PFSK-1 (cell line): ENCODE data around the gene PTPRN2.

ENCODE experiments used
- FOXP2 ChIP-seq: optimal IDR thresholded peaks from 2 replicates; pipeline ENCODE3; 2011; ENCODE audit warnings: borderline replicate concordance, control low read depth, inconsistent platforms; ENCODE audit not compliant: insufficient read depth; ENCODE audit errors: extremely low read length, extremely low read depth
- POLR2AphosphoS5 ChIP-seq: IDR thresholded peaks from 2 replicates; pipeline ENCODE4 v1.6.1; 2012; ENCODE audit warnings: low read depth, mild to moderate bottlenecking, control low read depth, low read length, moderate library complexity
- REST ChIP-seq, 2 experiments: IDR thresholded peaks; 2 replicates each; pipeline versions ENCODE4 v1.6.1 to v1.8.0; 2011 to 2012; ENCODE audit warnings: low read depth in 2 of 2, low read length in 2 of 2, control low read depth in 1 of 2, inconsistent platforms in 1 of 2, mild to moderate bottlenecking in 1 of 2, moderate library complexity in 1 of 2; ENCODE audit not compliant: insufficient read depth in 1 of 2
- SIN3A ChIP-seq: IDR thresholded peaks from 2 replicates; pipeline ENCODE4 v1.6.1; 2012; ENCODE audit warnings: mild to moderate bottlenecking, low read length, moderate library complexity, borderline replicate concordance; ENCODE audit not compliant: insufficient read depth
- TAF1 ChIP-seq: IDR thresholded peaks from 2 replicates; pipeline ENCODE4 v1.6.1; 2012; ENCODE audit warnings: low read length, control low read depth, borderline replicate concordance; ENCODE audit not compliant: insufficient read depth

The PTPRN2 gene

DNA sequence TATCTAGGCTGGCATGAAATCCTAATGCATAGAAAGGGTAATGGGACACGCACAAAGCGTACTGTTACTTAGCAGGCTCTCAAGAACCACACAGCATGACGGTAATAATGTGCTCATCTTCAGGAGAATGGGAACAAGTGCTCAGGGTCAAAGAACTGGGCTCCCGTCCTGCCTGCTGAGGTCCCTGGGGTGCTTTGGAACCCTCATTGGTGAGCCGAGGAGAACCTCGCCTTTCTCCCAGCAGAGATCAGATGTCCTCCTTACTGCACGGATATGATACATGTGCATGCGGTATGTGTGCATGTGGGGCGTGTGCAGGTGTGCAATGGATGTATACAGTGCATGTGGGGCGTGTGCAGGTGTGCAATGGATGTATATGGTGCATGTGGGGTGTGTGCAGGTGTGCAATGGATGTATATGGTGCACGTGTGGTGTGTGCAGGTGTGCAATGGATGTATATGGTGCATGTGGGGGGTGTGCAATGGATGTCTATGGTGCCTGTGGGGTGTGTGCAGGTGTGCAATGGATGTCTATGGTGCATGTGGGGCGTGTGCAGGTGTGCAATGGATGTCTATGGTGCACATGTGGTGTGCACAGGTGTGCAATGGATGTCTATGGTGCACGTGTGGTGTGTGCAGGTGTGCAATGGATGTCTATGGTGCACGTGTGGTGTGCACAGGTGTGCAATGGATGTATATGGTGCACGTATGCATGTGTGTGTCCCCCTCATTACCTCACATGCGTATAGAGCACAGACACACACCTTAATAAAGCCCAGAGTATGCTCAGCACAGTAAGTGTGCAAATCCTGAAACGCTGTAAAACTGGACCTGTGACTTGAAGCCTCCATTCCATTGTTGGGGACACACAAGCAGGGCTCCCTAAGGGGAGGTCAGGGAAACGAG is 336.3 kb downstream of the PTPRN2 start:
- no peak for TF ChIP-seq TAF1
- no peak for TF ChIP-seq FOXP2
- no peak for TF ChIP-seq POLR2AphosphoS5
- no peak for TF ChIP-seq SIN3A
- TF ChIP-seq REST (IDR thresholded peaks at IDR 0.05; ENCODE audit: insufficient read depth in 1 of 2, low read depth in 2 of 2, low read length in 2 of 2), result no peak

GRCh38 chr7:158249692-158250091 is 337.9 kb downstream of the PTPRN2 start:
- no peak for TF ChIP-seq FOXP2
- no peak for TF ChIP-seq TAF1
- TF ChIP-seq POLR2AphosphoS5, result no peak
- TF ChIP-seq REST (IDR thresholded peaks at IDR 0.05; ENCODE audit: insufficient read depth in 1 of 2, low read depth in 2 of 2, low read length in 2 of 2), result no peak
- no peak for TF ChIP-seq SIN3A

DNA sequence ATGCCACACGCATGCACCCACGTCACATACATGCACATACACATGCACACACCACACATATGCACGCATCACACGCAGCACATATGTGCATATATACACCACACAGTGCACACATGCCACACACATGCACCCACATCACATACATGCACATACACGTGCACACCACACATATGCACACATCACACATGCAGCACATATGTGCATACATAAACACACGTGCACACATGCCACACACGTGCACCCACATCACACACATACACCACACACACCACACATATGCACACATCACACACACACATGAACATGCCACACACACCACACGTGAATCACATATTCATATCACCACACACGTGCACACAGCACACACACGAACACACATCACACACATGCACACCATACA is 338.8 kb downstream of the PTPRN2 start:
- TF ChIP-seq SIN3A (no peak), REST (IDR thresholded peaks at IDR 0.05; ENCODE audit: insufficient read depth in 1 of 2, low read depth in 2 of 2, low read length in 2 of 2) (no peak), POLR2AphosphoS5 (no peak), FOXP2 (no peak), TAF1 (no peak)

DNA sequence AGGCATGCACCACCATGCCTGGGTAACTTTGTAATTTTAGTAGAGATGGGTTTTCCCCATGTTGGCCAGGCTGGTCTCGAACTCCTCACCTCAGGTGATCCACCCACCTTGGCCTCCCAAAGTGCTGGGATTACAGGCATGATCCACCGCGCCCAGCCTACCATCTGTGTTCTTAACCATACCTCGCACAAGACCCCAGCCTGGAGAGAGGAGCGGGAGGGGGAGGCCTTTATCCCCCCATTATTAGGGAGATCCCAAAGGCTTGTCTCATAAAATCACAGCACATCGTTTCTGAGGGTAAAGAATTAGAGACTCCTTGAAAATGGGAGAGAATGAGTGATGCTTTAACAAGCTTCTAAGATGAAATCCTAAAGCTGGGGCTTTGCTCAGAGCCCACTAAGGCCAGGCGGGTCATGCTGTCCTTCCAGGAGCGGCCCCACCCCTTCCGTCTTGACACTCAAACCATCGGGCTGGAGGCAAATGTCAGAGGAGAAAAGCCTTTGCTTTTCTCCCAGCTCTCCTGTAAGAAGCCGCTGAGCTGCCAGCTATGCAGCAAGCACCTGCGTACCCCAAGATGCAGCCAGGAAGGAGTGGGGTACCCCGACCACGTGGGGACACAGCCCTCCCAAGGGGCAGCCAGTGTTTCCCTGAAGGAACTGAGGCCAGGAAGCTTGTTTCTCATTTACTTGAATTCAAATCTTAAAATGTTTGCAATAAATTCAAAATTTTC is 339.7 kb downstream of the PTPRN2 start:
- TF ChIP-seq POLR2AphosphoS5, result no peak

DNA sequence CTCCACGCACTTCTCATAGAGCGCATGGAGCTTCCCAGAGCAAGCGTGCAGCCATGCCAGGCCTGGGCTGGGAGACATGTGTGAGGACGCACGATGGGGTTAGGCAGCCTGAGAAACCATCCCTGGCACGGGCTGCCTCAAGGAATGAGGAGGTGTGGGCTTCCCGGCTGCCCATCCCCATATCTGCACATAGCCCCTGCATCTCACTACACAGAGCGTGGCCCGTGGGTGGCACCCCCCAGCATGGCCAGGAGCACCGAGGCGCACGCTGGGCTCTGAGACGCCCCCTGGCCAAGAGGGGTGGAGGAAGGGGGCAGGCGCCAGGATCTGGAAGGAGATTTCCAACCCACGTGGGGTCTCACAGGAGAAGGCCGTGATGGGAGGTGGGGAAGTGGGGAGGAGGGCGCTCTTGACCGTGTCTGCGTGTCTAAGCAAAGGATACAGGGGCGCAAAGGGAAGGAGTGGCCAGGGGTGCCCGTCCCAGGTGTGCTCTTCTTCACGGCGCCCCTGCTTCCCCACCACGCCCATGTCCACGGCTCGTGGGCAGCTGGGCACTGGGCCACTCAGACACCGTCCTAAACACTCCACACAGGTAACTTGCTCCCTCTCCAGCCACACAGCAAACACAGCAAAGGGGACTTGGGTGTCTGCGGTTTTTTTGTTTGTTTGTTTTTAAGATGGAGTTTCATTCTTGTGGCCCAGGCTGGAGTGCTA is 340.5 kb downstream of the PTPRN2 start:
- TF ChIP-seq FOXP2 (no peak), REST (IDR thresholded peaks at IDR 0.05; ENCODE audit: insufficient read depth in 1 of 2, low read depth in 2 of 2, low read length in 2 of 2) (no peak), POLR2AphosphoS5 (no peak), SIN3A (no peak), TAF1 (no peak)
